T-helper 2 cell treated with Interferon-gamma antibody and Interleukin-4, amounts not matched to agents 5 μg/mL and 100 μg/mL, for 36 hours (primary cell): ENCODE measurements around the gene EPHA10.

ENCODE experiments used
- DNase-seq: peaks from one replicate; pipeline ENCODE4 v3.0.0; 2021; ENCODE audit warnings: low spot score
- H3K27ac Mint-ChIP-seq: one replicate; pipeline ENCODE4 v1.8.0; 2021; ENCODE audit warnings: mild to moderate bottlenecking, mixed read lengths
- H3K27me3 Mint-ChIP-seq: one replicate; pipeline ENCODE4 v1.8.0; 2021; ENCODE audit warnings: low read depth, mixed read lengths
- H3K36me3 Mint-ChIP-seq: one replicate; pipeline ENCODE4 v1.8.0; 2021; ENCODE audit warnings: low read depth, mixed read lengths
- H3K4me1 Mint-ChIP-seq: one replicate; pipeline ENCODE4 v1.8.0; 2021; ENCODE audit warnings: low read depth, mixed read lengths
- H3K4me3 Mint-ChIP-seq: one replicate; pipeline ENCODE4 v1.8.0; 2022; ENCODE audit warnings: mild to moderate bottlenecking, moderate library complexity, mixed read lengths
- H3K9me3 Mint-ChIP-seq: one replicate; pipeline ENCODE4 v1.8.0; 2021; ENCODE audit warnings: mixed read lengths

The EPHA10 gene

GRCh38 chr1:37676281-37677142 lies 88.4 kb downstream of the EPHA10 start:
- no peak for DNase-seq
- peaks cover 18% of the 10 kb centered on the region for H3K27me3 Mint-ChIP-seq
- H3K4me3 Mint-ChIP-seq, result no peak overlapping the region
- no peak overlapping the region for H3K27ac Mint-ChIP-seq
- H3K9me3 Mint-ChIP-seq, result no peaks in the 10 kb centered on the region
- peaks cover 14% of the 10 kb centered on the region for H3K4me1 Mint-ChIP-seq
- H3K36me3 Mint-ChIP-seq, result peaks cover 4% of the 10 kb centered on the region

- Mint-ChIP-seq H3K4me3 (peak overlapping the region; percentile 62), H3K27me3 (peaks cover 25% of the 10 kb centered on the region), H3K27ac (peak overlapping the region; percentile 64), H3K4me1 (peaks cover 14% of the 10 kb centered on the region), H3K9me3 (no peaks in the 10 kb centered on the region), H3K36me3 (no peaks in the 10 kb centered on the region)
- DNase-seq, result peak; percentile 46
Measured at GRCh38 chr1:37673920-37674319, 91.0 kb downstream of the EPHA10 start.

- peaks cover 14% of the 10 kb centered on the region for H3K4me1 Mint-ChIP-seq
- no peak overlapping the region for H3K27ac Mint-ChIP-seq
- no peaks in the 10 kb centered on the region for H3K9me3 Mint-ChIP-seq
- no peak overlapping the region for H3K4me3 Mint-ChIP-seq
- H3K27me3 Mint-ChIP-seq, result peaks cover 25% of the 10 kb centered on the region
- no peaks in the 10 kb centered on the region for H3K36me3 Mint-ChIP-seq
- DNase-seq, result no peak
Measured at GRCh38 chr1:37672136-37672870, 92.6 kb downstream of the EPHA10 start.

- Mint-ChIP-seq H3K4me3 (no peak overlapping the region), H3K27me3 (peaks cover 24% of the 10 kb centered on the region), H3K27ac (no peak overlapping the region), H3K9me3 (no peaks in the 10 kb centered on the region), H3K36me3 (no peaks in the 10 kb centered on the region), H3K4me1 (peaks cover 14% of the 10 kb centered on the region)
- no peak for DNase-seq
Measured at GRCh38 chr1:37671261-37671660, 93.7 kb downstream of the EPHA10 start.

GRCh38 chr1:37670133-37670532 lies 94.8 kb downstream of the EPHA10 start:
- peaks cover 22% of the 10 kb centered on the region for H3K27me3 Mint-ChIP-seq
- no peak for DNase-seq
- H3K4me1 Mint-ChIP-seq, result peaks cover 11% of the 10 kb centered on the region
- H3K4me3 Mint-ChIP-seq, result no peak overlapping the region
- H3K36me3 Mint-ChIP-seq, result no peaks in the 10 kb centered on the region
- no peaks in the 10 kb centered on the region for H3K9me3 Mint-ChIP-seq
- H3K27ac Mint-ChIP-seq, result no peak overlapping the region

DNA sequence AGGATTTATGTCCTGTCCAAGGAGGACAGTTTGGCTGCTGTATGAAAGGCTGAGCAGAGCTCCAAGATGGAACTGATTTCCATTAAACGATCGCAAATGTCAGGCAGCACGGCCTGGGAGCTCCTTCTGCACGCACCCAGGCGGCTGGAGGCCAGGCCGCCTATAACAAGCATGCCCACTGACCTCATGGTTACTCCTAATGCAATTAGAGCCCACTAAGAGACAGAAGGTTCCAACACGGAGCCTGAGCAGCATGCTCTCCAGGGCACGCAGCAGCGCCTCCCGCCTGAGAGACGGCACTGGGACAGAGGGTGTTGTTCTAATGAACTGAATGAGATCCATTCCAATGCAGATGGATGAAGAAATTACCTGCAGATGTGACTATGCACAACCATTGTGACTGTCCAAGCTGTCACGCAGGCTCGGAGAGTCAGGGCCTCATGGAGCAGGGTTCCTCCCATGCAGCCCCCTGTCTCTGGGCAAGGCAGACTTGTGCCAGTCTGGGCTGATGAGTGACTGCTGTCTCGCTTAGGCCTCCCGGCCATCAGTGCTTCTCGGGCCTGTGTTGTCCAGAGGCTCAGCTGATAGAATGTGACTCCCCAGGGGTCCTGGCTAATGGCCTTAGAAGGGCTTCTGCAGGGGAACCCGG lies 97.8 kb downstream of the EPHA10 start:
- Mint-ChIP-seq H3K9me3 (no peaks in the 10 kb centered on the region), H3K4me3 (no peak overlapping the region), H3K4me1 (no peaks in the 10 kb centered on the region), H3K27me3 (peaks cover 15% of the 10 kb centered on the region), H3K27ac (no peak overlapping the region), H3K36me3 (no peaks in the 10 kb centered on the region)
- no peak for DNase-seq

DNA sequence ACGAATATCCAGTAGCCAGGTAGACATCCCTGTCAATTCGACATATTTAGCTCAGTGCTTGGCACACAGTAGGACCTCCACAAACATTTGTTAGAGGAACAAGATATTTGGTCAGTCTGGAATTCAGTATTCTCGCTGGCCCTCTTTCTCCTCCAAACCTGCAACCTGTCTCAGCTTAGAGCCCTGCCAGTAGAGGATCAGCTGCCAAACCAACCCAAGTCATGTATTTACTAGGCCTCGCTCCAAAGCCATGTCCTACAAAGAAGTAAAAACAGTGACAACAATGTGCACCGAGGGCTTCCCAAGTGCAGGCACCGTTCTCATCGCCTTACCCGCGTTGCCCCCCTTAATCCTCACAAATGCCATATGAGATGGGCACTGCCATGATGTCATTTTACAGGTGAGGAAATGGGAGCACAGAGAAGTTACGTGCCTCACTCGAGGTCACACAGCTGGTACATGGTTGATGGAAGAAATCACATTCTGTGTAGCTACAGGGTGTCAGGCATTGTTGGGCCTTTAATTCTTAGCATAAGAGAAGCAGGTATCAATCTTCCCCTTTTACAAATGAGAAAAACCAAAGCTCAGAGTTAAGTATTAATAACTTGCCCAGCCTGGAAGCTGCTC lies 98.6 kb downstream of the EPHA10 start:
- Mint-ChIP-seq H3K27ac (no peak overlapping the region), H3K4me1 (no peaks in the 10 kb centered on the region), H3K27me3 (peaks cover 9% of the 10 kb centered on the region), H3K36me3 (no peaks in the 10 kb centered on the region), H3K4me3 (no peak overlapping the region), H3K9me3 (no peaks in the 10 kb centered on the region)
- DNase-seq, result no peak
